Body of pancreas (tissue), 4 donors: ENCODE results near the gene TDRD9.

ENCODE experiments used
- CTCF ChIP-seq, 7 experiments: fragments of 450-650 bp in 4 of 7; fragments of 200-600 bp in 3 of 7; sonication (generic) in 3 of 7; IDR thresholded peaks; one replicate each; pipeline ENCODE4 v1.5.1; 2016 to 2019; ENCODE audit warnings: antibody characterized with exemption in 7 of 7
- POLR2A ChIP-seq, 3 donors: fragments of 450-650 bp; IDR thresholded peaks; one replicate each; pipeline ENCODE4 v1.6.1; 2016; ENCODE audit warnings: antibody characterized with exemption in 3 of 3, mild to moderate bottlenecking in 2 of 3

- no peak for TF ChIP-seq CTCF (IDR thresholded peaks at IDR 0.05)
- TF ChIP-seq POLR2A (IDR thresholded peaks at IDR 0.05) = no peak
Observed at GRCh38 chr14:103905842-103906456, 22.3 kb upstream of the TDRD9 start.
